ENCODE measurements around the gene MTCL1.

The MTCL1 gene

GRCh38 chr18:8799001-8799400 is 93.6 kb downstream of the MTCL1 start:
- no peak for TF ChIP-seq CTCF (conservative IDR thresholded peaks at IDR 0.05)
- TF ChIP-seq ZFX (IDR thresholded peaks at IDR 0.05), result no peak
- H3K27ac ChIP-seq, result no peak overlapping the region

- TF ChIP-seq CTCF (conservative IDR thresholded peaks at IDR 0.05) (no peak), ZFX (IDR thresholded peaks at IDR 0.05) (no peak)
- H3K27ac ChIP-seq, result no peak overlapping the region
Measured at GRCh38 chr18:8799596-8800441, 94.5 kb downstream of the MTCL1 start.

- TF ChIP-seq CTCF (conservative IDR thresholded peaks at IDR 0.05) (no peak), ZFX (IDR thresholded peaks at IDR 0.05) (no peak)
- no peak overlapping the region for H3K27ac ChIP-seq
Measured at GRCh38 chr18:8800445-8800844, 95.1 kb downstream of the MTCL1 start.

GRCh38 chr18:8800876-8801262 is 95.5 kb downstream of the MTCL1 start:
- no peak for TF ChIP-seq ZFX (IDR thresholded peaks at IDR 0.05)
- H3K27ac ChIP-seq, result no peak overlapping the region

GRCh38 chr18:8801263-8801901 is 96.0 kb downstream of the MTCL1 start:
- no peak overlapping the region for H3K27ac ChIP-seq
- TF ChIP-seq ZFX (IDR thresholded peaks at IDR 0.05) (no peak), CTCF (conservative IDR thresholded peaks at IDR 0.05) (no peak)

GRCh38 chr18:8802017-8802672 is 96.8 kb downstream of the MTCL1 start:
- H3K27ac ChIP-seq, result no peak overlapping the region
- TF ChIP-seq CTCF (conservative IDR thresholded peaks at IDR 0.05), result no peak
- no peak for TF ChIP-seq ZFX (IDR thresholded peaks at IDR 0.05)

- peak overlapping the region; percentile 25; the same call in 1 of the 2 replicates for H3K27ac ChIP-seq
- no peak for TF ChIP-seq CTCF (conservative IDR thresholded peaks at IDR 0.05)
- TF ChIP-seq ZFX (IDR thresholded peaks at IDR 0.05), result no peak
Measured at GRCh38 chr18:8803063-8803795, 97.9 kb downstream of the MTCL1 start.
